ENCODE measurements around the gene TRIM41.
"Not testable (repeated sequence)": the region's sequence is repeated elsewhere in the genome, so short reads cannot be mapped to it uniquely, and the experiment has no call there.

Gene TRIM41

DNA sequence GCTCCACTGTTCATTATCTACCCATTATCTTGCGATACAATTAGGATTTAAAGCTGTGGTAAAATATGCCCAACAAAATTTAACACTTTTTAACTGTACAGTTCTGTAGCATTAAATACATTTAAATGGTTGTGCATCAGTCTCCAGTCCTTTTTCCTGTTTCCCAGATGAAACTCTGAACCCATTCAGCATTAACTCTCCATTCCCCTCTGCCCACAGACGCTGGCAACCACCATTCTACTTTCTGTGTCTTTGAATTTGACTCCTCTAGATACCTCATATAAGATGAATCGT lies 15.2 kb upstream of the TRIM41 start:
- H2AFZ ChIP-seq (ENCODE audit: low read length) = no peak overlapping the region

DNA sequence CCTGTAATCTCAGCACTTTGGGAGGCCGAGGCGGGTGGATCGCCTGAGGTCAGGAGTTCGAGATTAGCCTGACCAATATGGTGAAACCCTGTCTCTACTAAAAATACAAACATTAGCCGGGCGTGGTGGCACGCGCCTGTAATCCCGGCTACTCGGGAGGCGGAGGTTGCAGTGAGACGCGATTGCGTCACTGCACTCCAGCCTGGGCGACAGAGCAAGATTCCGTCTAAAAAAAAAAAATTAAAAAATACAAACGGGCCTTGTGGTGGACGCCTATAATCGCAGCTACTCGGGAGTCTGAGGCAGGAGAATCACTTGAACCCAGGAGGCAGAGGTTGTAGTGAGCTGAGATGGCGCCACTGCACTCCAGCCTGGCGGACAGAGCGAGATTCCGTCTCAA lies 14.1 kb upstream of the TRIM41 start:
- H3K4me1 ChIP-seq (ENCODE audit: insufficient read depth, low read length, severe bottlenecking) = peaks cover 25% of the 10 kb centered on the region
- H3K27me3 ChIP-seq (ENCODE audit: insufficient read depth, low read length); H2AFZ ChIP-seq (ENCODE audit: low read length); H3K9ac ChIP-seq (ENCODE audit: low read length); H3K4me2 ChIP-seq (ENCODE audit: low read length); H3F3A ChIP-seq (ENCODE audit: insufficient read depth, low read length); H4K20me1 ChIP-seq (ENCODE audit: insufficient read depth, low read length); H3K9me2 ChIP-seq (ENCODE audit: low read depth, low read length); H3K27ac ChIP-seq (ENCODE audit: low read depth, low read length, poor library complexity, severe bottlenecking); H3K9me3 ChIP-seq (ENCODE audit: low read length); H3K36me3 ChIP-seq (ENCODE audit: insufficient read depth, low read length); H3K4me3 ChIP-seq (ENCODE audit: low read depth, low read length, poor library complexity, severe bottlenecking); H3K79me2 ChIP-seq (ENCODE audit: insufficient read depth, low read length): not testable (repeated sequence)

More for the DNA sequence above, 15.2 kb upstream of the TRIM41 start:
- no peak for TF ChIP-seq EZH2 (IDR thresholded peaks at IDR 0.05; ENCODE audit: borderline replicate concordance, low read length)
- TF ChIP-seq, protein P1, sequence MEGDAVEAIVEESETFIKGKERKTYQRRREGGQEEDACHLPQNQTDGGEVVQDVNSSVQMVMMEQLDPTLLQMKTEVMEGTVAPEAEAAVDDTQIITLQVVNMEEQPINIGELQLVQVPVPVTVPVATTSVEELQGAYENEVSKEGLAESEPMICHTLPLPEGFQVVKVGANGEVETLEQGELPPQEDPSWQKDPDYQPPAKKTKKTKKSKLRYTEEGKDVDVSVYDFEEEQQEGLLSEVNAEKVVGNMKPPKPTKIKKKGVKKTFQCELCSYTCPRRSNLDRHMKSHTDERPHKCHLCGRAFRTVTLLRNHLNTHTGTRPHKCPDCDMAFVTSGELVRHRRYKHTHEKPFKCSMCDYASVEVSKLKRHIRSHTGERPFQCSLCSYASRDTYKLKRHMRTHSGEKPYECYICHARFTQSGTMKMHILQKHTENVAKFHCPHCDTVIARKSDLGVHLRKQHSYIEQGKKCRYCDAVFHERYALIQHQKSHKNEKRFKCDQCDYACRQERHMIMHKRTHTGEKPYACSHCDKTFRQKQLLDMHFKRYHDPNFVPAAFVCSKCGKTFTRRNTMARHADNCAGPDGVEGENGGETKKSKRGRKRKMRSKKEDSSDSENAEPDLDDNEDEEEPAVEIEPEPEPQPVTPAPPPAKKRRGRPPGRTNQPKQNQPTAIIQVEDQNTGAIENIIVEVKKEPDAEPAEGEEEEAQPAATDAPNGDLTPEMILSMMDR (IDR thresholded peaks at IDR 0.05; ENCODE audit: low read length) = no peak
- Histone ChIP-seq H3F3A (ENCODE audit: insufficient read depth, low read length) (no peaks in the 10 kb centered on the region), H4K20me1 (ENCODE audit: insufficient read depth, low read length) (no peaks in the 10 kb centered on the region), H3K36me3 (ENCODE audit: insufficient read depth, low read length) (no peaks in the 10 kb centered on the region), H3K4me3 (ENCODE audit: low read depth, low read length, poor library complexity, severe bottlenecking) (peak overlapping the region; percentile 74), H3K9me2 (ENCODE audit: low read depth, low read length) (no peaks in the 10 kb centered on the region), H3K27me3 (ENCODE audit: insufficient read depth, low read length) (no peaks in the 10 kb centered on the region), H3K79me2 (ENCODE audit: insufficient read depth, low read length) (no peaks in the 10 kb centered on the region), H3K27ac (ENCODE audit: low read depth, low read length, poor library complexity, severe bottlenecking) (no peak overlapping the region), H3K4me1 (ENCODE audit: insufficient read depth, low read length, severe bottlenecking) (peaks cover 29% of the 10 kb centered on the region), H3K9ac (ENCODE audit: low read length) (no peak overlapping the region), H3K9me3 (ENCODE audit: low read length) (no peaks in the 10 kb centered on the region), H3K4me2 (ENCODE audit: low read length) (no peak overlapping the region)

DNA sequence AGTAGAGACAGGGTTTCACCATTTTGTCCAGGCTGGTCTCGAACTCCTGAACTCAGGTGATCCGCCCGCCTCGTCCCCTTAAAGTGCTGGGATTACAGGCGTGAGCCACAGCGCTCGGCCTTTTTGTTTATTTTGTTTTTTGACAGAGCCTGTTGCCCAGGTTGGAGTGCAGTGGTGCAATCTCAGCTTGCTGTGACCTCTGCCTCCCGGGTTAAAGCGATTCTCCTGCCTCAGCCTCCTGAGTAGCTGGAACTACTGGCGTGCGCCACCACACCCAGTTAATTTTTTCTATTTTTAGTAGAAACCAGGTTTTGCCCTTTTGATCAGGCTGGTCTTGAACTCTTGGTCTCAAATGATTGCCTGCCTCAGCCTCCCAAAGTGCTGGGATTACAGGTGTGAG lies 12.9 kb upstream of the TRIM41 start:
- H3K4me1 ChIP-seq (ENCODE audit: insufficient read depth, low read length, severe bottlenecking) = peaks cover 15% of the 10 kb centered on the region
- H3F3A ChIP-seq (ENCODE audit: insufficient read depth, low read length); H3K9ac ChIP-seq (ENCODE audit: low read length); H3K27ac ChIP-seq (ENCODE audit: low read depth, low read length, poor library complexity, severe bottlenecking); H3K4me3 ChIP-seq (ENCODE audit: low read depth, low read length, poor library complexity, severe bottlenecking); H2AFZ ChIP-seq (ENCODE audit: low read length); H3K4me2 ChIP-seq (ENCODE audit: low read length); H3K9me3 ChIP-seq (ENCODE audit: low read length); H3K27me3 ChIP-seq (ENCODE audit: insufficient read depth, low read length); H3K36me3 ChIP-seq (ENCODE audit: insufficient read depth, low read length); H3K79me2 ChIP-seq (ENCODE audit: insufficient read depth, low read length); H4K20me1 ChIP-seq (ENCODE audit: insufficient read depth, low read length); H3K9me2 ChIP-seq (ENCODE audit: low read depth, low read length): not testable (repeated sequence)

DNA sequence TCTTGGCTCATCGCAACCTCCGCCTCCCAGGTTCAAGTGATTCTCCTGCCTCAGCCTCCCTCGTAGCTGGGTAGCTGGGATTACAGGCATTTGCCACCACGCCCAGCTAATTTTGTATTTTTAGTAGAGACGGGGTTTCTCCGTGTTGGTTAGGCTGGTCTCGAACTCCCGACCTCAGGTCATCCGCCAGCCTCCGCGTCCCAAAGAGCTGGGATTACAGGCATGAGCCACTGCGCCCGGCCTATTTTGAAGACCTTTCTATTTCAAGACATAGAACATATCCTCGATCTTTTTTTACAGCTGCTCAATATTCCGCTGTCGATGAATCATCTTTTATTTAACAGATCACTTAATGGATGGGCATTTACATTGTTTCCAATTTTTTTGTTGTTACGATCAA lies 12.4 kb upstream of the TRIM41 start:
- not testable (repeated sequence) for H3K9ac ChIP-seq (ENCODE audit: low read length); H3K36me3 ChIP-seq (ENCODE audit: insufficient read depth, low read length); H3K9me3 ChIP-seq (ENCODE audit: low read length); H2AFZ ChIP-seq (ENCODE audit: low read length); H3K4me2 ChIP-seq (ENCODE audit: low read length); H3K27me3 ChIP-seq (ENCODE audit: insufficient read depth, low read length); H3K27ac ChIP-seq (ENCODE audit: low read depth, low read length, poor library complexity, severe bottlenecking); H3K9me2 ChIP-seq (ENCODE audit: low read depth, low read length); H4K20me1 ChIP-seq (ENCODE audit: insufficient read depth, low read length); H3K79me2 ChIP-seq (ENCODE audit: insufficient read depth, low read length); H3F3A ChIP-seq (ENCODE audit: insufficient read depth, low read length); H3K4me1 ChIP-seq (ENCODE audit: insufficient read depth, low read length, severe bottlenecking); H3K4me3 ChIP-seq (ENCODE audit: low read depth, low read length, poor library complexity, severe bottlenecking)

DNA sequence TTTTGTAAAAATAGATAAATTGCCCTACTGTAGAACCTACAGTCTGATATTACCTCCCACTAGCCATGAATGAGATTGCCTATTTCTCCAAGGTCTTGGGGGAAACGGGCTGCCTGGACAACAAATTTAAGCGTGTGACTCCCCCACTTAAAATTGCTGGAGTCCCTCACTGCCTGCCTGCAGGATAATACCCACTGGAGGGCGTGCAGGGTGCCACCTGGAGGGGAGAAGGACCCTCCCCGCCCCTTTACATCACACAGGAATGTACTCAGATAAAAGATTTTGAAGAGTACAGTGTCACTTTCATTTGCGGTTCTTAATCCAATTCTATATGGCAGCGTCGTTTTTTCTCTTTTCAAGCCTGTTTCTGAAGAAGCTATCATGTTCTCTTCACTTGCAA lies 11.9 kb upstream of the TRIM41 start:
- no peaks in the 10 kb centered on the region for H3K36me3 ChIP-seq (ENCODE audit: insufficient read depth, low read length)
- H4K20me1 ChIP-seq (ENCODE audit: insufficient read depth, low read length) = no peaks in the 10 kb centered on the region
- H3K27ac ChIP-seq (ENCODE audit: low read depth, low read length, poor library complexity, severe bottlenecking) = no peak overlapping the region
- no peaks in the 10 kb centered on the region for H3K9me3 ChIP-seq (ENCODE audit: low read length)
- H3K4me1 ChIP-seq (ENCODE audit: insufficient read depth, low read length, severe bottlenecking) = peaks cover 8% of the 10 kb centered on the region
- no peaks in the 10 kb centered on the region for H3F3A ChIP-seq (ENCODE audit: insufficient read depth, low read length)
- no peaks in the 10 kb centered on the region for H3K9me2 ChIP-seq (ENCODE audit: low read depth, low read length)
- H3K79me2 ChIP-seq (ENCODE audit: insufficient read depth, low read length) = no peaks in the 10 kb centered on the region
- no peak overlapping the region for H3K9ac ChIP-seq (ENCODE audit: low read length)
- H3K4me2 ChIP-seq (ENCODE audit: low read length) = no peak overlapping the region
- TF ChIP-seq EZH2 (IDR thresholded peaks at IDR 0.05; ENCODE audit: borderline replicate concordance, low read length) = no peak
- TF ChIP-seq, protein P1 (IDR thresholded peaks at IDR 0.05; ENCODE audit: low read length) = peak; percentile 32; the same call in 1 of the 2 replicates
- H3K4me3 ChIP-seq (ENCODE audit: low read depth, low read length, poor library complexity, severe bottlenecking) = no peak overlapping the region
- no peak overlapping the region for H2AFZ ChIP-seq (ENCODE audit: low read length)
- H3K27me3 ChIP-seq (ENCODE audit: insufficient read depth, low read length) = no peaks in the 10 kb centered on the region

Measured in OCI-LY1 (cell line).